ENCODE data around the gene CDNF. TPM values are rescaled to one million over a fixed set of nuclear protein-coding genes. Genes with fewer than 3 reads are reported as not detected.

Gene CDNF
- polyA plus RNA-seq, 1 of the 3 experiments (the other 2 are of a cell fraction): 1.2 TPM

DNA sequence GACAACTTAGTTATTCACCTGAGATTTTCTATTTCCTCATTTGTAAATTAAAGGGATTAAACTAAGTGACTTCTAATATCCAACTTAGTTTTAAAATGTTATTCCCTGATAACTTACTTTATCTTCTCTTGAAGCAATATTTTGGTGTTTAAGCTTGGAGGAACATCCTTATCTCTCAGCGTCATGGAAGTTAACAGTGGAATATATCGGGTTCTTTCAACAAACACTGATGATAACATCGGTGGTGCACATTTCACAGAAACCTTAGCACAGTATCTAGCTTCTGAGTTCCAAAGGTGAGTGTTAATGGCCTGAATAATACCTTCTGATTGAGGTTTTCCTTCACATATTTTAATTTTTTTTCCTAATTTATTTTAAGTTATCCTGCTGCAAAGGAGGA lies 14.4 kb upstream of the CDNF start:
- Histone ChIP-seq H3F3A (replicated peaks; ENCODE audit: insufficient read depth) (no peaks in the 10 kb centered on the region), H3K27ac (ENCODE audit: low read depth in 2 of 2, low read length in 1 of 2) (no peak overlapping the region), H3K27me3 (ENCODE audit: insufficient read depth) (no peaks in the 10 kb centered on the region), H4K20me1 (ENCODE audit: insufficient read depth) (no peaks in the 10 kb centered on the region), H2AFZ (ENCODE audit: low read depth) (no peak overlapping the region), H3K9me2 (no peaks in the 10 kb centered on the region), H3K9me3 (no peaks in the 10 kb centered on the region), H3K4me2 (no peak overlapping the region), H3K79me2 (ENCODE audit: insufficient read depth) (no peaks in the 10 kb centered on the region), H3K9ac (no peak overlapping the region), H3K36me3 (replicated peaks in 1 of 2; ENCODE audit: control insufficient read depth in 1 of 2, insufficient read depth in 2 of 2, low read length in 1 of 2) (peaks cover 58 to 65% of the 10 kb centered on the region in 2 experiments), H3K4me1 (ENCODE audit: control insufficient read depth in 1 of 2, insufficient read depth in 2 of 2, low read depth in 1 of 2, low read length in 1 of 2) (no peaks in the 10 kb centered on the region), H3K4me3 (ENCODE audit: low read depth in 2 of 2, low read length in 1 of 2) (no peak overlapping the region)
- WGBS (ENCODE audit: low lambda C conversion rate): 98% methylated on average over 3 of the region's 3 CpGs
- POLR2A ChIA-PET: no interaction called here
- no peak for DNase-seq
- TF ChIP-seq RAD21 (IDR thresholded peaks at IDR 0.05; ENCODE audit: low read length) (no peak), TCF12 (IDR thresholded peaks at IDR 0.05) (no peak), ELF1 (IDR thresholded peaks at IDR 0.05) (no peak)
- TF ChIP-seq, protein P1, sequence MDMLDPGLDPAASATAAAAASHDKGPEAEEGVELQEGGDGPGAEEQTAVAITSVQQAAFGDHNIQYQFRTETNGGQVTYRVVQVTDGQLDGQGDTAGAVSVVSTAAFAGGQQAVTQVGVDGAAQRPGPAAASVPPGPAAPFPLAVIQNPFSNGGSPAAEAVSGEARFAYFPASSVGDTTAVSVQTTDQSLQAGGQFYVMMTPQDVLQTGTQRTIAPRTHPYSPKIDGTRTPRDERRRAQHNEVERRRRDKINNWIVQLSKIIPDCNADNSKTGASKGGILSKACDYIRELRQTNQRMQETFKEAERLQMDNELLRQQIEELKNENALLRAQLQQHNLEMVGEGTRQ (IDR thresholded peaks at IDR 0.05; ENCODE audit: borderline replicate concordance, low read depth, low read length): no peak
- CTCF ChIA-PET: interaction anchor here (0.8 to 1.1 kb wide), 2 partner anchors 14 to 315 kb away, joined by 3 to 4 read pairs; partner anchors contain the start of genes CDNF, HSPA14 and MSANTD7

DNA sequence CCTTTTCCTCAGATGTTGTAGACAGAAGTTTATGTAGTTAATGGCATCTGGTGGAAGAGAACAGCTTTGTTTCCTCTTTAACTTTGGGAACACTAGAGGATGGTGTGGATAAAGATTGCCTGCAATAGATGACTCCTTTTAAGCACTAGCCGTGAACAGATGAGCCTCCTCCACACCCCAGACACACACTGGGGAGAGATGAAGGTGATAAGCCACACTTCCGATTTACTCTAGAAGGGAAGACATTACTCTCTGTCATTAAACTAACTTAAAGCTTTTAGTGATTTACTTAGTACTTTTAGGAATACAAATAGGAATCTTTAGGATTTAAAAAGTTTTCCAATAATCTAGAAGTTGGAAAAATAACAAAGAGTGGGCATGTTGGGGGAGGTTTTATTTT lies 7.1 kb upstream of the CDNF start:
- peaks cover 54 to 79% of the 10 kb centered on the region in 2 experiments for H3K36me3 ChIP-seq (replicated peaks in 1 of 2; ENCODE audit: control insufficient read depth in 1 of 2, insufficient read depth in 2 of 2, low read length in 1 of 2)
- no peak overlapping the region for H3K27ac ChIP-seq (ENCODE audit: low read depth in 2 of 2, low read length in 1 of 2)
- no peak overlapping the region for H3K4me2 ChIP-seq
- POLR2A ChIA-PET: no interaction called here
- H3K9ac ChIP-seq: no peak overlapping the region
- CTCF ChIA-PET: interaction anchor here (1.6 to 2.2 kb wide), 2 partner anchors 12 to 308 kb away, joined by 4 to 8 read pairs; no protein-coding TSS in a partner anchor
- no peak overlapping the region for H2AFZ ChIP-seq (ENCODE audit: low read depth)
- DNase-seq: no peak
- H3K27me3 ChIP-seq (ENCODE audit: insufficient read depth): no peaks in the 10 kb centered on the region
- H3K4me3 ChIP-seq (ENCODE audit: low read depth in 2 of 2, low read length in 1 of 2): no peak overlapping the region
- no peaks in the 10 kb centered on the region for H3K4me1 ChIP-seq (ENCODE audit: control insufficient read depth in 1 of 2, insufficient read depth in 2 of 2, low read depth in 1 of 2, low read length in 1 of 2)
- no peaks in the 10 kb centered on the region for H3K9me3 ChIP-seq
- TF ChIP-seq GABPA (IDR thresholded peaks at IDR 0.05; ENCODE audit: low read depth) (no peak), FOXM1 (IDR thresholded peaks at IDR 0.05; ENCODE audit: low read depth) (no peak), RAD21 (IDR thresholded peaks at IDR 0.05; ENCODE audit: low read length) (no peak)
- peaks cover 5% of the 10 kb centered on the region for H3F3A ChIP-seq (replicated peaks; ENCODE audit: insufficient read depth)
- H3K79me2 ChIP-seq (ENCODE audit: insufficient read depth): peaks cover 23% of the 10 kb centered on the region
- WGBS (ENCODE audit: low lambda C conversion rate): 97% methylated on average over 2 of the region's 2 CpGs
- H3K9me2 ChIP-seq: no peaks in the 10 kb centered on the region
- no peaks in the 10 kb centered on the region for H4K20me1 ChIP-seq (ENCODE audit: insufficient read depth)

DNA sequence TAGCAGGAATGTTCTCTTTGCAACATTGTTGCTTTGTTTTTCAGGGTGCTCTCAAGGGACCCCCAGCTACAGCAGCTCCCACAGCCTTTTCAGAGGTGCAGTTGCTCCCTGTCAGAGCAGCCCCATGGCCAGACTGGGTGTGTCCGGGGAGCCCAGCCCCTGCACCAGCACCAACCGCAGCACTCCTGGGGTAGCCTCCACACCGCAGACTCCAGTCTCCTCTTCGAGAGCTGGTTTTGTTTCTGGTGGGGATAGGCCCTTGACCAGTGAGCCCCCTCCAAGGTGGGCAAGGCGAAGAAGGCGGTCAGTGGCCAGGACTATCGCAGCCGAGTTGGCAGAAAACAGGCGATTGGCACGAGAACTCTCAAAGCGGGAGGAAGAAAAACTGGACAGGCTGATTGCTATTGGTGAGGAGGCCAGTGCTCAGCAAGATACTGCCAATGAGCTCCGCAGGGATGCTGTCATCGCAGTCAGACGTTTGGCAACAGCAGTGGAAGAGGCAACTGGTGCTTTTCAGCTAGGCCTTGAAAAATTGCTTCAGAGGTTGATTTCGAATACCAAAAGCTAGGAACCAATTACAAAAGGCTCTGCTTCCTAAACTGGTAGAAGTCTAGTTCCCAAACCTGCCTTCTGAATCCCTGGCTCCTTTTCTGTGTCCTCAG lies 5.6 kb upstream of the CDNF start:
- Histone ChIP-seq H3K9ac (no peak overlapping the region), H3F3A (replicated peaks; ENCODE audit: insufficient read depth) (peaks cover 5% of the 10 kb centered on the region), H3K27me3 (ENCODE audit: insufficient read depth) (no peaks in the 10 kb centered on the region), H3K79me2 (ENCODE audit: insufficient read depth) (peaks cover 38% of the 10 kb centered on the region), H3K4me2 (no peak overlapping the region), H3K36me3 (replicated peaks in 1 of 2; ENCODE audit: control insufficient read depth in 1 of 2, insufficient read depth in 2 of 2, low read length in 1 of 2) (peaks cover 48 to 73% of the 10 kb centered on the region in 2 experiments), H3K9me2 (no peaks in the 10 kb centered on the region), H4K20me1 (ENCODE audit: insufficient read depth) (no peaks in the 10 kb centered on the region), H3K4me3 (ENCODE audit: low read depth in 2 of 2, low read length in 1 of 2) (no peak overlapping the region), H3K27ac (ENCODE audit: low read depth in 2 of 2, low read length in 1 of 2) (no peak overlapping the region), H3K9me3 (no peaks in the 10 kb centered on the region), H2AFZ (ENCODE audit: low read depth) (no peak overlapping the region), H3K4me1 (ENCODE audit: control insufficient read depth in 1 of 2, insufficient read depth in 2 of 2, low read depth in 1 of 2, low read length in 1 of 2) (peaks cover 0 to 3% of the 10 kb centered on the region in 2 experiments; a peak in 1 of 4 replicates)
- TF ChIP-seq ELF1 (IDR thresholded peaks at IDR 0.05): no peak
- no peak for TF ChIP-seq TCF12 (IDR thresholded peaks at IDR 0.05)
- TF ChIP-seq, protein P2, sequence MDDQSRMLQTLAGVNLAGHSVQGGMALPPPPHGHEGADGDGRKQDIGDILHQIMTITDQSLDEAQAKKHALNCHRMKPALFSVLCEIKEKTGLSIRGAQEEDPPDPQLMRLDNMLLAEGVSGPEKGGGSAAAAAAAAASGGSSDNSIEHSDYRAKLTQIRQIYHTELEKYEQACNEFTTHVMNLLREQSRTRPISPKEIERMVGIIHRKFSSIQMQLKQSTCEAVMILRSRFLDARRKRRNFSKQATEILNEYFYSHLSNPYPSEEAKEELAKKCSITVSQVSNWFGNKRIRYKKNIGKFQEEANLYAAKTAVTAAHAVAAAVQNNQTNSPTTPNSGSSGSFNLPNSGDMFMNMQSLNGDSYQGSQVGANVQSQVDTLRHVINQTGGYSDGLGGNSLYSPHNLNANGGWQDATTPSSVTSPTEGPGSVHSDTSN (IDR thresholded peaks at IDR 0.05): no peak
- TF ChIP-seq GABPA (IDR thresholded peaks at IDR 0.05; ENCODE audit: low read depth): no peak
- no peak for TF ChIP-seq GATA2 (CRISPR knock-in tag; IDR thresholded peaks at IDR 0.05)
- TF ChIP-seq TAF1 (IDR thresholded peaks at IDR 0.05; ENCODE audit: borderline replicate concordance, low read depth, low read length): no peak
- TF ChIP-seq MEF2A (IDR thresholded peaks at IDR 0.05; ENCODE audit: borderline replicate concordance, low read depth): no peak
- no peak for TF ChIP-seq RCOR1 (IDR thresholded peaks at IDR 0.05; ENCODE audit: low read length)
- TF ChIP-seq, protein P3, sequence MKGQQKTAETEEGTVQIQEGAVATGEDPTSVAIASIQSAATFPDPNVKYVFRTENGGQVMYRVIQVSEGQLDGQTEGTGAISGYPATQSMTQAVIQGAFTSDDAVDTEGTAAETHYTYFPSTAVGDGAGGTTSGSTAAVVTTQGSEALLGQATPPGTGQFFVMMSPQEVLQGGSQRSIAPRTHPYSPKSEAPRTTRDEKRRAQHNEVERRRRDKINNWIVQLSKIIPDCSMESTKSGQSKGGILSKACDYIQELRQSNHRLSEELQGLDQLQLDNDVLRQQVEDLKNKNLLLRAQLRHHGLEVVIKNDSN (IDR thresholded peaks at IDR 0.05; ENCODE audit: borderline replicate concordance, low read depth): no peak
- ChIA-PET POLR2A (interaction anchor here (1.2 kb wide), 1 partner anchor 20 kb away, joined by 3 read pairs; no protein-coding TSS in a partner anchor), CTCF (interaction anchor here (1.0 to 1.7 kb wide), 2 partner anchors 34 to 128 kb away, joined by 3 to 4 read pairs; no protein-coding TSS in a partner anchor)
- DNase-seq: no peak
- 95% methylated on average over 15 of the region's 15 CpGs for WGBS (ENCODE audit: low lambda C conversion rate)
